ENCODE results near the gene PCDHGB1. TPM values are rescaled to one million over a fixed set of nuclear protein-coding genes. Genes with fewer than 3 reads are reported as not detected.

The PCDHGB1 gene
- total RNA-seq, 1 donor from 2014 or later = 1.1 TPM

DNA sequence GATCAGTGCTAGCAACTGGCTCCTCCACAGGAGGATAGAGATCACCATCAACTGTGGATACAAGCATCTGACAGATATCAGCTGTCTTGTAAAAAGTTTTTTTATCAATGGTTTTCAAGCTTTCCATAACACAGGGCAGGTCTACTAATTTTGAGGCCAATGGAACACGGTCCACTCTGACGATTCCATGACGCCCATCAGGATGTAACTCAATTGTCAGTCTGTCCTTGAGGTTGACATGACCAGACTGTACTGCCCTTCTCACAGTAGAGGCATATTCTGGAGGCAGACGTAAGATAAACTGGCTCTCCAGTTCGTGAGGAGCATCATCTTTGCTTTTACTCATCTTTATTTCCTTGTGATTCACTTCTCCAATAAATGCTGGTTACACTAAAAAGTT, 30.2 kb upstream of the PCDHGB1 start:
- H3K4me3 Mint-ChIP-seq = peak overlapping the region; percentile 99
- H3K4me1 Mint-ChIP-seq (ENCODE audit: unreplicated experiment) = peaks cover 12% of the 10 kb centered on the region
- peaks cover 48% of the 10 kb centered on the region for H3K36me3 Mint-ChIP-seq
- H3K27ac Mint-ChIP-seq = peak overlapping the region; percentile 100
- H3K27me3 Mint-ChIP-seq = peaks cover 5% of the 10 kb centered on the region
- TF ChIP-seq, protein P1, sequence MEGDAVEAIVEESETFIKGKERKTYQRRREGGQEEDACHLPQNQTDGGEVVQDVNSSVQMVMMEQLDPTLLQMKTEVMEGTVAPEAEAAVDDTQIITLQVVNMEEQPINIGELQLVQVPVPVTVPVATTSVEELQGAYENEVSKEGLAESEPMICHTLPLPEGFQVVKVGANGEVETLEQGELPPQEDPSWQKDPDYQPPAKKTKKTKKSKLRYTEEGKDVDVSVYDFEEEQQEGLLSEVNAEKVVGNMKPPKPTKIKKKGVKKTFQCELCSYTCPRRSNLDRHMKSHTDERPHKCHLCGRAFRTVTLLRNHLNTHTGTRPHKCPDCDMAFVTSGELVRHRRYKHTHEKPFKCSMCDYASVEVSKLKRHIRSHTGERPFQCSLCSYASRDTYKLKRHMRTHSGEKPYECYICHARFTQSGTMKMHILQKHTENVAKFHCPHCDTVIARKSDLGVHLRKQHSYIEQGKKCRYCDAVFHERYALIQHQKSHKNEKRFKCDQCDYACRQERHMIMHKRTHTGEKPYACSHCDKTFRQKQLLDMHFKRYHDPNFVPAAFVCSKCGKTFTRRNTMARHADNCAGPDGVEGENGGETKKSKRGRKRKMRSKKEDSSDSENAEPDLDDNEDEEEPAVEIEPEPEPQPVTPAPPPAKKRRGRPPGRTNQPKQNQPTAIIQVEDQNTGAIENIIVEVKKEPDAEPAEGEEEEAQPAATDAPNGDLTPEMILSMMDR (conservative IDR thresholded peaks at IDR 0.05) = no peak
- peaks cover 40% of the 10 kb centered on the region for H3K9me3 Mint-ChIP-seq
- DNase-seq (ENCODE audit: extremely low spot score, unreplicated experiment) = no peak

DNA sequence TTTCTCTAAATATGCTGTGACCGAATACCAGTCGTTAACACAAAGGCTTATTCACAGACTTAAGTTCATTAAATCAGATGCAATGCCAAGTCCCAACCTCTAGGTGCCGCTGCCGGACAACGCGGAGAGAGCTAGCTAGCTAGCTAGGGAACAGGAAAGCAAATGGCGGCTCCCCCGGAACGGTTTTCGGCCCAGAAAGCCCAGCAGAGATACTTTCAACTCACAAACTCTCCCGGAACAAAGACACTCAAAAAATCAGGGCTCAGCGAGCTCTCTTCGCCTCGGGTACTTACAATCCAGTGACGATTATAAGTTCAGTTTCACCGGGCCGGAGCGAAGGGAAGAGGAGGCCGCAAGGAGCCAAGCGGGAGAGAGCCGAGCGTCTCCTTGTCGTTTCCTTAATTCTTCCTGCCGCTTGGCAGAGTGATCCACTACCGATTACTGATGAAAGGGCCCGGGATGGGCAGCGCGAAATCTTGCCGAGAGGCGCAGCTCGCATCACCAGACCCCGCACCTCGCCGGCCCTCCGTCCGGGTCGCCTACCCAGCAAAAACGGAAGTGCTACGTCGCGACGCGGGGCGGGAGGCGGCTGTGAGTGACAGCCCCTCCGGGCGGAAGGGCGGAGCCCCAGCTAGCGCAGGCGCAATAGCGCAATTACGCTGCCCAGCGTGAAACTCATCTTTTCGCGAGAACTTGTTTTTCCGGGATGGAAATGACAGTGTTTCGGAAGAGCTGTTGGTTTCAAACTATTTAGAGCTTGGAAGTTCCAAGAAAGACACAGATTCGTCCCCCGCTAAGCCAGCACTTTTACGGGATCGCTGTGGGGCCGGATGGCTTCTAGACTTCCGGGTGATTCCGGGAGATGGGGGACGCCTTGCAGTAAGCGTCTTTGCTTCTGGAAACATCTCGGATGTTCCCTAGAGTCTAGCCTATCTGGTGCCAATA, 29.4 kb upstream of the PCDHGB1 start, which contains the start of gene TAF7:
TAF7 (minus strand) TSS at position 560 of the 945 bp plus-strand sequence. CDS start 740 bp downstream, outside the sequence.
- peaks cover 12% of the 10 kb centered on the region for H3K4me1 Mint-ChIP-seq (ENCODE audit: unreplicated experiment)
- peaks cover 5% of the 10 kb centered on the region for H3K27me3 Mint-ChIP-seq
- TF ChIP-seq, protein P1 (conservative IDR thresholded peaks at IDR 0.05) = peak; percentile 93
- DNase-seq (ENCODE audit: extremely low spot score, unreplicated experiment) = peak; percentile 93
- peaks cover 32% of the 10 kb centered on the region for H3K9me3 Mint-ChIP-seq
- H3K27ac Mint-ChIP-seq = peak within 1 kb of the TSS; percentile 100
- peak within 1 kb of the TSS; percentile 99 for H3K4me3 Mint-ChIP-seq
- H3K36me3 Mint-ChIP-seq = peaks cover 40% of the 10 kb centered on the region

DNA sequence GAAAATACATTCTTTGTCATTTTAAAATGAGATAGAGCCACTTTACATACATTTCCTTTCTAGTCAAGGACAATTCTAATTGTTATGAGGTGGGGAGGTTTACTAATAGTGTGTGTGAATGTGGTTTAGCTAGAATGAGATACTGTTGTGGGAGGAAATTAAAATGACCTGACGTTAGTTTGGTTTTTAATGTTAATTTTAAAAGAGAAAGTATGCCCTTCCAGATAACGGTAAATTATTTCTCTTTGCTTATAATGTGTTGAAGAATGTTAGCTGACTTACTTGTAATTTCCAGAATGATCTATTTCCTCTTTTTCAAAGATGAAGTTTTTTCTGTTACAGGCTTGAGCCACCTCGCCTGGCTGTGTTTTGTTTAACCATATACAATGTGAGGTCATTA, 27.6 kb upstream of the PCDHGB1 start:
- Mint-ChIP-seq H3K4me1 (ENCODE audit: unreplicated experiment) (peaks cover 12% of the 10 kb centered on the region), H3K36me3 (peaks cover 37% of the 10 kb centered on the region), H3K27me3 (peaks cover 5% of the 10 kb centered on the region), H3K9me3 (peaks cover 35% of the 10 kb centered on the region), H3K27ac (peak overlapping the region; percentile 18), H3K4me3 (peak overlapping the region; percentile 60)
- DNase-seq (ENCODE audit: extremely low spot score, unreplicated experiment) = no peak
- TF ChIP-seq, protein P1 (conservative IDR thresholded peaks at IDR 0.05) = no peak

DNA sequence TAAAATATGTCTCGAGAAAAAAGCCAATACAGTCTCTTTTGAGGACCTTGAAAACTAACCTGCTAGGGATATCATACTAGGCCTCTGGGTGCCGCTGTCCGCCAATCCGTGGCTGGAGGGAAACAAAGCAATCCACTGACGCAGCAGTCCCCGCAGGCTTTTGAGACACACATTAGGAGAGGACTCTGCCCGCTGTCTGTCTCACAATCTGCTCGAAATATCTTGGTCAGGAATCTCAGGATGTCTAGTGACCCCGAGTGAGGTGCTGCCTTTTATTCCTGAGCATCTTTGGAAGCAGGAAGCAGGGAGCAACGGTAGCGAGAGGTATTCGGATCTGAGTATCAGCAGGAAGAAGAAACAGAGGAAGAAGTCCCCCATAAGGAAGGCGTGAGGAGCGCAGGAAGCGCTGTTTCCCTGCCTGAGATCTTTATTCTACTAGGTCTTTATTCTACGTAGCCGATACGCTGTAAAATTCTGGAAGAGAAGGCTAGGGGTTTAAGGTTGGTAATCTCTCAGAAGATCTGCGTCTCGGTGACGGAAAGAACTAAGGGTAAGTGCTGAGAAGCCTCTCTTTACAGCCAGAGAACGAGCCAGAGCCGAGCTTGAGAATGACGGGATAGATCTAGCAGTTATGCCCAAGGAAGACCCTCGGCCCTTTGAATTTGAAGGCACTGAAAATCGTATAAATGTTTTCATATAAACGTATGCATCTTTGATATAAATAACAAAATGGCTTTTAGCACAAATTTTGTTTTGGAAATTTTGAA, 23.6 kb upstream of the PCDHGB1 start:
- TF ChIP-seq, protein P1 (conservative IDR thresholded peaks at IDR 0.05) = peak; percentile 63
- peak overlapping the region; percentile 77 for H3K27ac Mint-ChIP-seq
- H3K4me3 Mint-ChIP-seq = peak overlapping the region; percentile 87
- no peaks in the 10 kb centered on the region for H3K27me3 Mint-ChIP-seq
- H3K9me3 Mint-ChIP-seq = peaks cover 14% of the 10 kb centered on the region
- no peaks in the 10 kb centered on the region for H3K4me1 Mint-ChIP-seq (ENCODE audit: unreplicated experiment)
- DNase-seq (ENCODE audit: extremely low spot score, unreplicated experiment) = no peak
- peaks cover 5% of the 10 kb centered on the region for H3K36me3 Mint-ChIP-seq

DNA sequence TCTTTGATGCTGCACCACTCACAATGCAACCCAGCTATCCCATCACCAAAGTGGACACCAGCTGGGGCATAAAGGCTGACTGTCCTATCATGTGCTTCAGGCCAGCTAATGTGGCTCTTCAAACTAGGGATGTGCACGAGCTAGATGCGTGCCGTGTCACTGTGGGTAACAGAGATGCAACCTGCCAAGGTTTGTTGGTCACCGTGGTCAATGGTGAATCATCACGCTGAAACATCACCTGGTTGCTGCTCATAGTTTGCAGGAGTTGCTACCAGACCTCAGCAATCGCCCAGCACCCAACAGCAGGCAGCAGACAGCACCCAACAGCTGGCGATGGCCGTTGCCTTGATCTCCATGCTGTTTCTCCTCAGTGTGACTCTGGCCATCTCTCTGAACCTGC, 21.7 kb upstream of the PCDHGB1 start:
- Mint-ChIP-seq H3K4me3 (no peak overlapping the region), H3K27me3 (no peaks in the 10 kb centered on the region), H3K4me1 (ENCODE audit: unreplicated experiment) (no peaks in the 10 kb centered on the region), H3K27ac (no peak overlapping the region), H3K36me3 (peaks cover 5% of the 10 kb centered on the region), H3K9me3 (peaks cover 10% of the 10 kb centered on the region)
- DNase-seq (ENCODE audit: extremely low spot score, unreplicated experiment) = no peak
- TF ChIP-seq, protein P1 (conservative IDR thresholded peaks at IDR 0.05) = no peak

Data from type B pancreatic cell (in vitro differentiated cells).